Measurements from ENCODE around the gene OR10S1.

OR10S1 gene

DNA sequence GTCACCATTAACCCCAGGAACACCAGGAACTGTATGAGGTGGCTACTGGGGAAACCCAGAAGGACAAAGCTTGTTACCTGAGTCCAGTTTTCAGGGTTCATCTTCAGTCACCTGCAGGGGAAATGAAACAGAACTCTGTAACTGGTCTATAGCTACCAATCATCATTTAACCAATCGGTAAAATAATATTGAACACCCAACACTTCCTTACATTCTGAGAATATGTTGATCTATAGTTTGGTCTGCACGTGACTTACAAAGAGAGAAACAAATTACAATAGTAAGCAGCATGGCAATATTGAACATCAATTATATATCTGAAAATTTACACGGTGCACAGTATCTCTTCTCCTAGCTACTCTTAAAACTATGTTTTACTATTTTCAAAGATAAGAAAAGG is 33.8 kb downstream of the OR10S1 start, which contains the start of gene OR6T1:
Gene OR6T1, minus strand, starts transcription at position 101 of the 400 bp plus-strand sequence. Its CDS starts 0 bp downstream, at position 101.
- Histone ChIP-seq H3K27me3 (ENCODE audit: insufficient read depth, poor library complexity, severe bottlenecking) (no peaks in the 10 kb centered on the region), H3K36me3 (ENCODE audit: low read depth) (no peaks in the 10 kb centered on the region), H3K27ac (ENCODE audit: poor library complexity, severe bottlenecking) (no peak within 1 kb of the TSS), H3K9me3 (ENCODE audit: severe bottlenecking) (no peaks in the 10 kb centered on the region), H3K4me3 (ENCODE audit: severe bottlenecking) (no peak within 1 kb of the TSS), H3K4me1 (ENCODE audit: insufficient read depth, poor library complexity, severe bottlenecking) (no peaks in the 10 kb centered on the region)
- DNase-seq (ENCODE audit: low spot score) (no peak), ATAC-seq (ENCODE audit: low read depth) (no peak)
- TF ChIP-seq CTCF (IDR thresholded peaks at IDR 0.05; ENCODE audit: poor library complexity, severe bottlenecking) = no peak

- no peak overlapping the region for H3K27ac ChIP-seq (ENCODE audit: poor library complexity, severe bottlenecking)
- H3K4me1 ChIP-seq (ENCODE audit: insufficient read depth, poor library complexity, severe bottlenecking) = no peaks in the 10 kb centered on the region
- H3K36me3 ChIP-seq (ENCODE audit: low read depth) = no peaks in the 10 kb centered on the region
- no peaks in the 10 kb centered on the region for H3K27me3 ChIP-seq (ENCODE audit: insufficient read depth, poor library complexity, severe bottlenecking)
- DNase-seq (ENCODE audit: low spot score) = no peak
- H3K4me3 ChIP-seq (ENCODE audit: severe bottlenecking) = no peak overlapping the region
- no peak for TF ChIP-seq CTCF (IDR thresholded peaks at IDR 0.05; ENCODE audit: poor library complexity, severe bottlenecking)
- ATAC-seq (ENCODE audit: low read depth) = no peak
- H3K9me3 ChIP-seq (ENCODE audit: severe bottlenecking) = no peaks in the 10 kb centered on the region
Observed at GRCh38 chr11:123942413-123942812, 35.2 kb downstream of the OR10S1 start.

DNA sequence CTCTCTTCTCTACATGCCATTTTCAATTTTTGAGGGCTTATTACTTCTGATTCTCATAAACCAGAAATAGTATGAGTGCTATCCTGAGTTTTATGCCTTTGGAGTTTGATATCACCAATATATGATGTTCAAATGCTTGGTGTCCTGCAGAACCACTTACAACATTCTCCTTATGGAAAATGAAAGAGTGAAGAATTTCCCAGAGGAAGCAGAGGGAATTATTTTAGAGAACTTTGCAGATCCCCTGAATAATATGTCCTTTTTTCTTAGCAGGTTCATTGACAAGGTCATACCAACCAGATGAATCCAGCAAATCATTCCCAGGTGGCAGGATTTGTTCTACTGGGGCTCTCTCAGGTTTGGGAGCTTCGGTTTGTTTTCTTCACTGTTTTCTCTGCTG is 38.3 kb downstream of the OR10S1 start, which contains the start of gene OR4D5:
Gene OR4D5, plus strand, starts transcription at position 301 of the 400 bp plus-strand sequence. Its CDS starts 0 bp downstream, at position 301.
- Histone ChIP-seq H3K27me3 (ENCODE audit: insufficient read depth, poor library complexity, severe bottlenecking) (no peaks in the 10 kb centered on the region), H3K36me3 (ENCODE audit: low read depth) (no peaks in the 10 kb centered on the region)
- ATAC-seq (ENCODE audit: low read depth) = no peak

More for the DNA sequence above, 38.3 kb downstream of the OR10S1 start, which contains the start of gene OR4D5:
- H3K27ac ChIP-seq (ENCODE audit: poor library complexity, severe bottlenecking) = no peak within 1 kb of the TSS
- H3K9me3 ChIP-seq (ENCODE audit: severe bottlenecking) = no peaks in the 10 kb centered on the region
- no peak for DNase-seq (ENCODE audit: low spot score)
- no peaks in the 10 kb centered on the region for H3K4me1 ChIP-seq (ENCODE audit: insufficient read depth, poor library complexity, severe bottlenecking)
- H3K4me3 ChIP-seq (ENCODE audit: severe bottlenecking) = no peak within 1 kb of the TSS
- no peak for TF ChIP-seq CTCF (IDR thresholded peaks at IDR 0.05; ENCODE audit: poor library complexity, severe bottlenecking)
